ENCODE results near the gene NEDD4. TPM values are rescaled to one million over a fixed set of nuclear protein-coding genes. Genes with fewer than 3 reads are reported as not detected.

Gene NEDD4
- total RNA-seq: 10 to 100 TPM; 18.5 to 18.7 TPM

DNA sequence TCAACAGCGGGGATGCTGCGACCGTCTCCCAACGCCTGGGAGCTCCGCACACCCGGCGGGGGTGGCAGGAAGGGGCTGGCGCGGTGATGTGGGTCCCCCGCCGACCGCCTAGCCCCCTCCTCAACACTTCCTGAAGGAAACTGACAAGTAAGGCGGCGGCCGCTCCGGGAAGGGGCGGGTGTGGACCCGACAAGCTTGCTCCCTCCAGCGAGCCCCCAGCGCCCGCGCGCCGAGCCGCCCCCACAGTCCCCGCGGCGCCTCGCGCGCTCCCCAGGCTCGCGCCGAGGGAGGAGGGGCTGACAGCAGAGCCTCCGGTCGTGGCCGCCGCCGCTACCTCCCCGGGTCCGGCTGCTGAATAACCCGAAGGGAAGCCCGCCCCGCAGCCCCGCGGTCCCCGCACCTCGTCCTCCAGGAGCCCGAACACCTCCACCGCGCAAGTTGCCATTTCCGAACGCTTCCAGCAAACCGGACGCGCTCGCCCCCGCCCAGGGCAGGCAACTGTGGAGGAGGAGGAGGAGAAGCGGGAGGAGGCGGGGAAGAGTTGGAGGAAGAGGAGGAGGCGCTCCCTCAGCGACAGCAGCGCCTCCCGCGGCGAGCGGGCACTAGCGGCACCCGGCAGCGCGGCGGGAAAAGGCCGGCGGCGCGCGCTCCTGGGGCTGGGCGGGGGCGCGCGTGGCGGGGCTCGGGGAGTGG is at the start of gene NEDD4:
TSS of gene NEDD4 (minus strand) at position 502 of the 693 bp plus-strand sequence. CDS start at position 445, 57 bp downstream.
- ChIA-PET CTCF (interaction anchor here (1.0 to 1.6 kb wide), 5 partner anchors 9 to 252 kb away, joined by 3 to 5 read pairs (median 4); no protein-coding TSS in a partner anchor), POLR2A (interaction anchor here (0.6 kb wide), 1 partner anchor 71 kb away, joined by 4 read pairs; no protein-coding TSS in a partner anchor)
- Mint-ChIP-seq H3K9me3 (no peaks in the 10 kb centered on the region), H3K4me3 (peak within 1 kb of the TSS; percentile 81), H3K36me3 (no peaks in the 10 kb centered on the region), H3K27me3 (peaks cover 11% of the 10 kb centered on the region), H3K4me1 (ENCODE audit: low read depth) (peaks cover 23% of the 10 kb centered on the region), H3K27ac (peak within 1 kb of the TSS; percentile 61)
- intact Hi-C loops (cut with micrococcal nuclease): loop anchor here (1.0 to 5.0 kb wide), 4 partner anchors 50 to 1714 kb away; partner anchors contain the start of gene POLR2M
- peak; percentile 81 for DNase-seq

DNA sequence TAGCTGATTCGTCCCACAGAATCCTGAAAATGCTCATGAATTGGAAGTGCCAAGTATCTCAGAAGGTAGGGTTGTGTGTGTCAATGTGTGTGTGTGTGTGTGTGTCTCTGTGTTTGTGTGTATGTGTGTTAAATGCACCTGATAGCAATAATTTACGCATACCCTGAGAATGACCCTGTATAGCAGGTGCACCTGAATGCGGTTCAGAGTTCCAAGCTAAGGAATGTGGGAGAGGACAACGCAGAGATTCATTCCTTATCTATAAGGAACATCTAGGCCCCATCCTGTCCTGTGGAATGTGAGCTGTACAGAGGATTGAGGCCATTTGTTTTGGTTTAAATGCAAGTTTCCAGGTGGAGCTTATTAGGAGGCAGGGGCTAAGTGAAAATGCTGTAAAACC is 49.1 kb upstream of the NEDD4 start:
- H3K4me3 Mint-ChIP-seq: no peak overlapping the region

DNA sequence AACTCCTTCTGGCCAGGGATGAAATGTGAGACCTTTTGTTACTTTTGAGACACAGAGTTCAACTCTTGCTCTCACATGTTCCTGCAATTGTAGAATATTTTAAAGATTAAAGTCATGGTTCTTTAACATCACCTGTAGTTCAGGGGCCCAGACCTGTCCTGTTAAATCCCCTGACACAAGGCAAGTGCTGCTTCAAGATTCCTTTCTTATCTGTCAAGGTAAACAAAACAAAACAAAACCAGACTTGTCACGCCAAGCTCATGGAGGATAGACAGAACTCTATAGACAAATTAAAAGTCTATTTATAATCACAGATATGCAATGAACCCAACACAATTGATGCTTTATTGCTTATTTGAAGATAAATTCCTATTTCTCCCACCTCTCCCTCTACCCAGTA is 48.6 kb upstream of the NEDD4 start:
- H3K4me1 Mint-ChIP-seq (ENCODE audit: low read depth): peaks cover 55% of the 10 kb centered on the region
- H3K4me3 Mint-ChIP-seq: no peak overlapping the region
- no peak for DNase-seq
- no peaks in the 10 kb centered on the region for H3K27me3 Mint-ChIP-seq
- intact Hi-C loops (cut with micrococcal nuclease): loop anchor here (2.0 to 10.0 kb wide), 3 partner anchors 49 to 637 kb away; partner anchors contain the start of genes CCPG1, NEDD4 and PIERCE2
- H3K36me3 Mint-ChIP-seq: peaks cover 14% of the 10 kb centered on the region
- H3K9me3 Mint-ChIP-seq: peaks cover 17% of the 10 kb centered on the region
- ChIA-PET CTCF (interaction anchor here (0.7 to 1.2 kb wide), 3 partner anchors 11 to 120 kb away, joined by 3 to 8 read pairs (median 3); no protein-coding TSS in a partner anchor), POLR2A (no interaction called here)
- peak overlapping the region; percentile 91 for H3K27ac Mint-ChIP-seq

More for the DNA sequence above, 49.1 kb upstream of the NEDD4 start:
- peak overlapping the region; percentile 91 for H3K27ac Mint-ChIP-seq
- DNase-seq: no peak
- POLR2A ChIA-PET: no interaction called here
- CTCF ChIA-PET: interaction anchor here (0.7 to 1.2 kb wide), 3 partner anchors 11 to 119 kb away, joined by 3 to 8 read pairs (median 3); no protein-coding TSS in a partner anchor
- H3K9me3 Mint-ChIP-seq: peaks cover 17% of the 10 kb centered on the region
- H3K4me1 Mint-ChIP-seq (ENCODE audit: low read depth): peaks cover 53% of the 10 kb centered on the region
- H3K27me3 Mint-ChIP-seq: no peaks in the 10 kb centered on the region
- H3K36me3 Mint-ChIP-seq: peaks cover 14% of the 10 kb centered on the region
- intact Hi-C loops (cut with micrococcal nuclease): loop anchor here (2.0 to 10.0 kb wide), 3 partner anchors 50 to 638 kb away; partner anchors contain the start of genes CCPG1, NEDD4 and PIERCE2

DNA sequence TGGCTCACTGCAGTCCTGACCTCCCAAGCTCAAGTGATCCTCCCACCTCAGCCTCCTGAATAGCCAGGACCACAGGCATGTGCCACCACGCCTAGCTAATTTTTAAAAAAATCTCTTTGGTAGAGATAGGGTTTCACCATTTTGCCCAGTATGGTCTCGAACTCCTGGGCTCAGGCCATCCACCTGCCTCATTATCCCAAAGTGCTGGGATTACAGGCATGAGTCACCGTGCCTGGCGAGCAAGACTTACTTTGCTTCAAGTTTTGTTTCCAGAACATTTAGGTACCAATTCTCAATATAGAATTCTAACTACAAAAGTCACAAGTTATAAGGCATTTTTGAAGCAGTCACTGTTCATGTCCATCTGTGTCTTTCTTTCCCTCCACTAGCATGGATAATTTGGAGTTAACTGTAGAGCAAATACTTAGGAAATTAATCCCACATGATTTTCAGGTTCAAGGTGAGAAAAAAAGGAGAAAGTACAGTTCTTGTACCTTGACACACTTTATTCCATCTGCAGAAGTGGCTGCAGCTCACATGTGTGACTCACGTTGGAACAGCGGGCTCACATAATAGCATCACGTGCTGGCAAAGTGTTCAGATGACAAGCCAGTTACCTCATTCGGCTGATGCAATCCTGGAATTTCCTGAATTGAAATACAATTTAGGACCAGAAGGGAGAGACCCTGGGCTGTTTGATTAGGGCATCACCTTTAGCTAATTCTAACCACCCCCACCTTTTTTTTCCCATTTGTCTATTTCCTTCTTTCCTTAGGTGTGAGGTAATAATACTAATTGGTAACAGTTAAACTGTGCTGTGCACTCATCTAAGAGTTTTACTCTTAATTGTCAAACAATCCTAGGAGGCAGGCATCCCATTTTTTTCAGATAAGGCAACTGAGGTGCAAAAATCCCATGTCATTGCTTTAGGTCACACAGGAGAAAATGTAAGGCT is 46.9 kb upstream of the NEDD4 start:
- H3K36me3 Mint-ChIP-seq: peaks cover 14% of the 10 kb centered on the region
- H3K27ac Mint-ChIP-seq: peak overlapping the region; percentile 64
- no peaks in the 10 kb centered on the region for H3K27me3 Mint-ChIP-seq
- ChIA-PET CTCF (no interaction called here), POLR2A (no interaction called here)
- peak; percentile 44 for DNase-seq
- H3K4me1 Mint-ChIP-seq (ENCODE audit: low read depth): peaks cover 55% of the 10 kb centered on the region
- no peak overlapping the region for H3K4me3 Mint-ChIP-seq
- peaks cover 17% of the 10 kb centered on the region for H3K9me3 Mint-ChIP-seq
- intact Hi-C loops (cut with micrococcal nuclease): loop anchor here (5.0 to 10.0 kb wide), 2 partner anchors 332 to 636 kb away; partner anchors contain the start of genes CCPG1 and PIERCE2

DNA sequence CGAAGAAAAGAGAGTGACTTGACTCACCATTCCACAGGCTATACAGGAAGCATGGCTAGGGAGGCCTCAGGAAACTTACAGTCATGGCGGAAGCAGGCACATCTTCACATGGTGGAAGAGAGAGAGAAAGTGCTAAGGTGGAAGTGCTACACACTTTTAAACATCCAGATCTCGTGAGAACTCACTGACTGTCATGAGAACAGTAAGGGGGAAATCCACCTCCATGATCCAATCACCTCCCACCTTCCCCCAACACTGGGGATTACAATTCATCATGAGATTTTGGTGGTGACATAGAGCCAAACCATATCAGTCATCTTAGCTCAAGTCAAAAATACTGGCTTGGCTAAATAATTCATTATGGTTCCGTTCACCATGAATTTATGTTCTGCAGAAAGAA is 45.3 kb upstream of the NEDD4 start:
- Mint-ChIP-seq H3K27ac (peak overlapping the region; percentile 76), H3K4me3 (no peak overlapping the region), H3K27me3 (no peaks in the 10 kb centered on the region), H3K4me1 (ENCODE audit: low read depth) (peaks cover 49% of the 10 kb centered on the region), H3K9me3 (peaks cover 12% of the 10 kb centered on the region), H3K36me3 (peaks cover 14% of the 10 kb centered on the region)
- POLR2A ChIA-PET: interaction anchor here (0.6 kb wide), 1 partner anchor 48 kb away, joined by 3 read pairs; no protein-coding TSS in a partner anchor
- intact Hi-C loops (cut with micrococcal nuclease): no loop called here
- peak; percentile 22 for DNase-seq
- CTCF ChIA-PET: interaction anchor here (1.4 kb wide), 1 partner anchor 14 kb away, joined by 11 read pairs; no protein-coding TSS in a partner anchor

DNA sequence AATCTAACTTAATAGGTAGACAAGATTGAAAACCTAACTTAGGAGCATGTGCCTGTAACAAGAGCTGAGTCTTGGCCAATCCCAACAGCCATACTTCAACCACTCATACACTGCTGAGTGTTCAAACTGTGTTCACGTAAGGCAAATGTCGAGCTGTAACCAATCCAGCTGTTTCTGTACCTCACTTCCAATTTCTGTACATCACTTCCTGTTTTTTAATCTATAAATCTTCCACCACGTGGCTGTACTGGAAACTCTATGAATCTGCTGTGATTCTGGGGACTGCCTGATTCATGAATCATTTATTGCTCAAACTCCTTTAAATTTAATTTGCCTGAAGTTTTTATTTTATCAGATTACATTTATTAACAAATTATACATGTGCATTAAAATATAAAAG is 44.6 kb upstream of the NEDD4 start:
- POLR2A ChIA-PET: no interaction called here
- peak overlapping the region; percentile 66 for H3K27ac Mint-ChIP-seq
- no peaks in the 10 kb centered on the region for H3K27me3 Mint-ChIP-seq
- CTCF ChIA-PET: interaction anchor here (1.4 to 1.6 kb wide), 2 partner anchors 15 to 20 kb away, joined by 3 to 11 read pairs; no protein-coding TSS in a partner anchor
- peaks cover 7% of the 10 kb centered on the region for H3K9me3 Mint-ChIP-seq
- no peak overlapping the region for H3K4me3 Mint-ChIP-seq
- peak; percentile 37 for DNase-seq
- peaks cover 42% of the 10 kb centered on the region for H3K4me1 Mint-ChIP-seq (ENCODE audit: low read depth)
- intact Hi-C loops (cut with micrococcal nuclease): no loop called here
- peaks cover 11% of the 10 kb centered on the region for H3K36me3 Mint-ChIP-seq

DNA sequence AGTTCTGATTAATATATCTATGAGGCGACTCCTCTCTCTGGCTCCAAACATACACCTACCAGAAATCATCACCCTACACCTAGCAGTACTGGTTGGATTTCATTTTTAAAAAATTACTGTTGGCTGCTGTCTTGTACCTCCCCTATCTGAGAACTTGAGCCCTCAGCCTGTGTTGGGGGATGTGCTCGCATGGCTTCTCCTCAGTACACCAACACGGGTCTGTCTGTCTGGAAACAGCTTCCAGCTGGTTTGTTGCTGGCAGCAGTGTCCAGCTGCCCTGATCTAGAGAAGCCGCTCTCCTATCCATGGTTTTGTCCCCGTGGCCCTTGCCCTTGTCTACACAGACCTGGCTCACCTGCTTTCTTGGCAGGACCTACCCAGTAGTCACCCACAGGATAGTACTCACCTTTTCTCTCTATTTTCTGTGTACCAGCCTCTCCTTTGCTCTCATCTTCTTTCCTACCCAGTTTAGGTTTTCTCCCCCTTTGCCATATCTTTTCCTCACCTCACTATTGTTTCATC is 43.2 kb upstream of the NEDD4 start:
- intact Hi-C loops (cut with micrococcal nuclease): no loop called here
- CTCF ChIA-PET: interaction anchor here (1.6 kb wide), 1 partner anchor 19 kb away, joined by 3 read pairs; no protein-coding TSS in a partner anchor
- Mint-ChIP-seq H3K4me3 (no peak overlapping the region), H3K27me3 (no peaks in the 10 kb centered on the region), H3K36me3 (peaks cover 11% of the 10 kb centered on the region), H3K9me3 (peaks cover 4% of the 10 kb centered on the region), H3K4me1 (ENCODE audit: low read depth) (peaks cover 29% of the 10 kb centered on the region), H3K27ac (no peak overlapping the region)
- no peak for DNase-seq
- POLR2A ChIA-PET: no interaction called here

DNA sequence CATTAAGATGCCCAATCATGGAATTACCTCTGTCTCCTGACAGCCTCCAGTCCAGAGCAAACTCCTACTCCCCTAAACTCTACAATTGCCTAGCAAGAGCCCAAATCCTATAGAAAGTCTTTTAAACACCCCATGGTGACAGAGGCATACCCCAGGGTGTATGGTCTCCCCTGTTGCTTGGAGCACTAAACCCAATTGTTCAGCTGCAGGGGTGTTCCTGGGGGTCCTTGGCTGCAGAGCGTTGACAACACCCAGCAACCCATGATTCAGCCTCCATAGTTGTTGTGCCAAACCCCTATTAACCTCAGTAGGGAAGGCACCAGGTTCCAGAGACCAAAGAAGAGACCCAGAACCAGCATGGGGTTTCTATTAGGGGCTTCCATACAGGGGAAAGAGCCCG is 41.8 kb upstream of the NEDD4 start:
- no peak for DNase-seq
- CTCF ChIA-PET: no interaction called here
- POLR2A ChIA-PET: no interaction called here
- no peak overlapping the region for H3K27ac Mint-ChIP-seq
- no peak overlapping the region for H3K4me3 Mint-ChIP-seq
- intact Hi-C loops (cut with micrococcal nuclease): no loop called here
- peaks cover 9% of the 10 kb centered on the region for H3K36me3 Mint-ChIP-seq
- H3K9me3 Mint-ChIP-seq: peaks cover 4% of the 10 kb centered on the region
- H3K4me1 Mint-ChIP-seq (ENCODE audit: low read depth): peaks cover 20% of the 10 kb centered on the region
- H3K27me3 Mint-ChIP-seq: no peaks in the 10 kb centered on the region

DNA sequence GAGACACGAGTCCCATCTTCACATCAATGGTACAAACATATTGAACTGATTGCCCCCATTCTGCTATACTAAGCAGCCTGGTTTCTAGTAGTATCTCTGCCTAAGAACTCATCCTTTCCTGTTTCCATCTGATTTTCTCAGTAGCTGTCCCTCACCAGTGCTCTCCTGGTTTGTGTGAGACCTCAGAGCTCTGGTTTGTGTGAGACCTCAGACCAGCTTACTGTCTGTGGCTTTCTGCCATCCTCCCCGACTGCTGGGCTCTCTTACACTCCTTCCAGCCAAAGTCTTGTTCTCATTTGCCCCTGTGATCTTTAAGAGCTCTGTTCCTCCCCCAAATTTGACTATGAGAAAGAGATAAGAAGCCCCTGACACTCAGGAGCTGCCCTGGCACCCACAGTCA is 41.1 kb upstream of the NEDD4 start:
- intact Hi-C loops (cut with micrococcal nuclease): no loop called here
- H3K4me1 Mint-ChIP-seq (ENCODE audit: low read depth): peaks cover 17% of the 10 kb centered on the region
- DNase-seq: no peak
- ChIA-PET POLR2A (no interaction called here), CTCF (no interaction called here)
- peaks cover 4% of the 10 kb centered on the region for H3K9me3 Mint-ChIP-seq
- H3K4me3 Mint-ChIP-seq: no peak overlapping the region
- no peaks in the 10 kb centered on the region for H3K27me3 Mint-ChIP-seq
- no peak overlapping the region for H3K27ac Mint-ChIP-seq
- H3K36me3 Mint-ChIP-seq: peaks cover 9% of the 10 kb centered on the region

DNA sequence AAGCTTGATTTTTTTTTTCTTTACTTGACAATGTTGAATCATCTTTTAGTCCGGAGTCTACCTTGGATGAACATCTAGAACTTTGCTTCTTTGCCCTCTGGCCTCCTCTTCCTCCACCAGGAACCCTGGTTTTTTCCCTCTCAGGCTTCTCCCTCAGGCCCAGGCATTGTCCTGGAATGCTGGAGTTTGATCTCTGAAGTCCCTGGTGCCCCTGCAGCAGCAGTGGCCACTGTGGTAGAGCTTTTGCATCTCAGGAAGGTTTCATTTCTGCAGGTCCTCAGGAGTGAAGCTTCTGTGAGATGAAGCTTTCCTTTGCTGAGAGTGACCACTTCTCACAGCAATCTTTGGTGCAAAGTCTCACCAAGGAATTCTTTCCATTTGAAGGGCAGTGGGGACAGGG is 39.0 kb upstream of the NEDD4 start:
- POLR2A ChIA-PET: interaction anchor here (0.5 kb wide), 1 partner anchor 40 kb away, joined by 3 read pairs; no protein-coding TSS in a partner anchor

DNA sequence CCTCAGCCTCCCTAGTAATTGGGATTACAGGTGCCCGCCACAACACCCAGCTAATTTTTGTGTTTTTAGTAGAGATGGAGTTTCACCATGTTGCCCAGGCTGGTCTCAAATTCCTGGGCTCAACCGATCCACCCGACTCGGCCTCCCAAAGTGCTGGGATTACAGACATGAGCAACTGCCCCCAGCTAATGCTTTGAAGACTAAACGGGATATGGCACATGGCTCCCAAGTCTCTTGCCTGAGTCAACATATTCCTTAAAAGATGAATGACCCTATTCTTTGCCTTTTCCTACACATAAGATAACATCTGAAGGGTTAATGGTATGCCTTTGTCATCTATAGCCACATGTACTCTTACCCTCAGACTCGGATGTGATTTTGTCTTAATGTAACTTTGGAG is 38.4 kb upstream of the NEDD4 start:
- H3K4me3 Mint-ChIP-seq: no peak overlapping the region
- no peaks in the 10 kb centered on the region for H3K27me3 Mint-ChIP-seq
- no peaks in the 10 kb centered on the region for H3K4me1 Mint-ChIP-seq (ENCODE audit: low read depth)
- H3K27ac Mint-ChIP-seq: no peak overlapping the region
- intact Hi-C loops (cut with micrococcal nuclease): no loop called here
- no peaks in the 10 kb centered on the region for H3K36me3 Mint-ChIP-seq
- H3K9me3 Mint-ChIP-seq: no peaks in the 10 kb centered on the region
- no peak for DNase-seq
- POLR2A ChIA-PET: no interaction called here
- CTCF ChIA-PET: interaction anchor here (1.1 kb wide), 1 partner anchor 22 kb away, joined by 5 read pairs; no protein-coding TSS in a partner anchor

More for the DNA sequence above, 39.0 kb upstream of the NEDD4 start:
- DNase-seq: no peak
- Mint-ChIP-seq H3K27me3 (no peaks in the 10 kb centered on the region), H3K27ac (no peak overlapping the region), H3K36me3 (no peaks in the 10 kb centered on the region), H3K4me1 (ENCODE audit: low read depth) (peaks cover under 1% of the 10 kb centered on the region), H3K4me3 (no peak overlapping the region), H3K9me3 (no peaks in the 10 kb centered on the region)
- intact Hi-C loops (cut with micrococcal nuclease): no loop called here
- CTCF ChIA-PET: interaction anchor here (1.1 kb wide), 1 partner anchor 21 kb away, joined by 5 read pairs; no protein-coding TSS in a partner anchor

All from activated CD4-positive, alpha-beta memory T cell treated with anti-CD3 and anti-CD28 coated beads for 36 hours (primary cell).